ENCODE results near the gene SUN1. TPM values are rescaled to one million over a fixed set of nuclear protein-coding genes. Genes with fewer than 3 reads are reported as not detected.
A peak's percentile ranks its signal among the peaks of the same experiment; 100 is the strongest.

The SUN1 gene
- total RNA-seq, 1 donor from 2014 or later, result 121 TPM

- peak overlapping the region; percentile 90 for H3K27ac Mint-ChIP-seq
- H3K4me3 Mint-ChIP-seq, result peak overlapping the region; percentile 67
- H3K36me3 Mint-ChIP-seq, result peaks cover 29% of the 10 kb centered on the region
- DNase-seq (ENCODE audit: extremely low spot score, unreplicated experiment), result no peak
- no peaks in the 10 kb centered on the region for H3K27me3 Mint-ChIP-seq
- TF ChIP-seq CTCF (conservative IDR thresholded peaks at IDR 0.05), result no peak
- peaks cover 18% of the 10 kb centered on the region for H3K4me1 Mint-ChIP-seq (ENCODE audit: unreplicated experiment)
- no peaks in the 10 kb centered on the region for H3K9me3 Mint-ChIP-seq
Observed at GRCh38 chr7:874031-874749, 41.9 kb downstream of the SUN1 start.

GRCh38 chr7:875051-875450 lies 42.8 kb downstream of the SUN1 start:
- peak overlapping the region; percentile 44 for H3K4me3 Mint-ChIP-seq
- DNase-seq (ENCODE audit: extremely low spot score, unreplicated experiment), result no peak
- peak overlapping the region; percentile 65 for H3K27ac Mint-ChIP-seq
- H3K4me1 Mint-ChIP-seq (ENCODE audit: unreplicated experiment), result peaks cover 21% of the 10 kb centered on the region
- no peak for TF ChIP-seq CTCF (conservative IDR thresholded peaks at IDR 0.05)
- H3K9me3 Mint-ChIP-seq, result no peaks in the 10 kb centered on the region
- peaks cover 26% of the 10 kb centered on the region for H3K36me3 Mint-ChIP-seq
- no peaks in the 10 kb centered on the region for H3K27me3 Mint-ChIP-seq

- peaks cover 24% of the 10 kb centered on the region for H3K36me3 Mint-ChIP-seq
- no peak overlapping the region for H3K4me3 Mint-ChIP-seq
- DNase-seq (ENCODE audit: extremely low spot score, unreplicated experiment), result no peak
- no peak for TF ChIP-seq CTCF (conservative IDR thresholded peaks at IDR 0.05)
- H3K4me1 Mint-ChIP-seq (ENCODE audit: unreplicated experiment), result peaks cover 21% of the 10 kb centered on the region
- H3K9me3 Mint-ChIP-seq, result no peaks in the 10 kb centered on the region
- H3K27ac Mint-ChIP-seq, result peak overlapping the region; percentile 65
- no peaks in the 10 kb centered on the region for H3K27me3 Mint-ChIP-seq
Observed at GRCh38 chr7:875476-876076, 43.3 kb downstream of the SUN1 start.

- no peaks in the 10 kb centered on the region for H3K9me3 Mint-ChIP-seq
- peak; percentile 38 for TF ChIP-seq CTCF (conservative IDR thresholded peaks at IDR 0.05)
- peaks cover 18% of the 10 kb centered on the region for H3K36me3 Mint-ChIP-seq
- peak within 1 kb of the TSS; percentile 87 for H3K27ac Mint-ChIP-seq
- H3K27me3 Mint-ChIP-seq, result no peaks in the 10 kb centered on the region
- peak; percentile 100 for DNase-seq (ENCODE audit: extremely low spot score, unreplicated experiment)
- peak within 1 kb of the TSS; percentile 92 for H3K4me3 Mint-ChIP-seq
- H3K4me1 Mint-ChIP-seq (ENCODE audit: unreplicated experiment), result peaks cover 21% of the 10 kb centered on the region
Observed at GRCh38 chr7:876077-876971, 44.0 kb downstream of the SUN1 start, which contains the start of gene GET4. GET4 (plus strand) TSS chr7:876554; CDS start chr7:876646, 92 bp downstream.

- DNase-seq (ENCODE audit: extremely low spot score, unreplicated experiment), result no peak
- no peaks in the 10 kb centered on the region for H3K9me3 Mint-ChIP-seq
- peaks cover 21% of the 10 kb centered on the region for H3K4me1 Mint-ChIP-seq (ENCODE audit: unreplicated experiment)
- peak overlapping the region; percentile 87 for H3K27ac Mint-ChIP-seq
- no peak for TF ChIP-seq CTCF (conservative IDR thresholded peaks at IDR 0.05)
- H3K36me3 Mint-ChIP-seq, result peaks cover 18% of the 10 kb centered on the region
- H3K27me3 Mint-ChIP-seq, result no peaks in the 10 kb centered on the region
- peak overlapping the region; percentile 92 for H3K4me3 Mint-ChIP-seq
Observed at GRCh38 chr7:876972-877311, 44.7 kb downstream of the SUN1 start.
